Stimulated activated CD4-positive, alpha-beta T cell treated with anti-CD3 and anti-CD28 coated beads, Interleukin-4, amount 100 ng/mL, for 4 hours (primary cell): ENCODE data around the gene SPATA9.
"Not testable (repeated sequence)": the region's sequence is repeated elsewhere in the genome, so short reads cannot be mapped to it uniquely, and the experiment has no call there.

Source experiments
- DNase-seq, 2 experiments: peaks; one replicate each; pipeline ENCODE4 v3.0.0-alpha.2; 2020

The SPATA9 gene

DNA sequence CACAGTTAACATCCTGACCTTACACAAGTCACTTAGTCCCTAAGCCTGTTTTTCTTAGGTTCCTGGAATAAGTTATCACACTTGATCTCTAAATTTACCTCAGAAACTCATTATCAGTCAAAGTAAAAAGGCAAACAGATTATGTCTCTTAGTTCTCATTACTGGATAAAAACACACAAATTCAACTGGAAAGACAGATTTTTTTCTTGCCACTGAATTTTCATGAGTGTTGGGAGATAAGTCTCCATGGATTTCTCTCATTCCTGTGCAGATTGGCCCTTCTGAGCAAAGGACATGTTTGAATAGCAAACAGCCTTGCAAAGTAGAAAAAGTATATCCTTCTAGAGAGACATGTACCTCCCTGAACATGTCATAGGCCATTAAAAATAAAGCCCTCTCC is 10.2 kb downstream of the SPATA9 start:
- no peak for DNase-seq

DNA sequence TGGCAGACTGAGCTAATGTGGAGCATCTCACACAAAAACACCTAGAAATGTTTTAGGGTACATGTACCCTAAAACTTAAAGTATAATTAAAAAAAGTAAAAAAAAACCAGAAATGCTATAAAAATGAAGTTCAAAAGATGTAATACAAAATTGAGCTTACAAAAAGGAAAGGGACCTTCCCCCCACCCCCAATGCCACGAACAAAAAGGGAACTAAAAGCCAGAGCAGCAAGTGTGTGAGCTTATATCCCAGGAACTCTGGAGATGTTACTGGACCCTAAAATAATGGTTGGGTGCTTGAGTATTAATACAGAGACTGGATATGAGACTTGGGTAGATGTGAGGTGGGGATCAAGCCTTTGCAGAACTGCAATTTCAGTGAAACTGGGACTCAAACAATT is 11.0 kb downstream of the SPATA9 start:
- no peak for DNase-seq

DNA sequence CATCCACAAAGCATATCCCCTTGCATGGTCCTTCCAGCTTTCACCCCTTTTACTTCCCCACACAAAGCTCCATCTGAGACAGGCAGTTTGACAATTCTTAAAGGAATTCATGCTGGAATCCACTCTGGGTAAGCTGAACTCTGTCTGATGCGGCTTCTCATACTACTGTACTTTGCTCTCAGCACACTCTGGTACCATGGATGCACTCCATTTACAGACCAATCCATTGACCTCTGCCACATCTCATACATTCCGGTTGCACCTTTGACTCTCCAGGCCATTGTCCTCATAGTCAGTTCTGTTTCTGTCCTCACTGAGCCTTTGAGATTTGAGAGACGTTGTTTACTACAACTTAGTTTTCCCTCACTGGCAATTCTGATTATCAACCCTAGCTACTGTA is 12.2 kb downstream of the SPATA9 start:
- DNase-seq = no peak

DNA sequence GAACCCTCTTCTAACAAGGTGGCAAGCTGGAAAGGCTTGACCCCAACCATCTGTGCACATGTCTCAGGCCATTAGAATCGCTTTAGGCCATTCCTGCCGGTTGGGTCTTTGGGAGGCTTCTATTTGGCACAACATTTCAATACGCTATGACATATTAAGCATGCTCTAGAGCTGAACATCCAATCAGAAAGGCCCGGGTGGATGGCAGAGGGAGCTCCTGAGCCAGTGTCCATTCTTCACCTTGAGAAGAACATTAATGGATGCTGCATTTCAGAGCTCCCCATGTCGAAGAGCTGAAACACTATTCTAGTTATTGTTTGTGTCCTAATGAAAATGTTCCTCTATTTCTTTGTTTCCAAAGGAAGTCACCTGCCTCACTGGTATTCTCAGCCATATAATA is 12.8 kb downstream of the SPATA9 start:
- DNase-seq = no peak

DNA sequence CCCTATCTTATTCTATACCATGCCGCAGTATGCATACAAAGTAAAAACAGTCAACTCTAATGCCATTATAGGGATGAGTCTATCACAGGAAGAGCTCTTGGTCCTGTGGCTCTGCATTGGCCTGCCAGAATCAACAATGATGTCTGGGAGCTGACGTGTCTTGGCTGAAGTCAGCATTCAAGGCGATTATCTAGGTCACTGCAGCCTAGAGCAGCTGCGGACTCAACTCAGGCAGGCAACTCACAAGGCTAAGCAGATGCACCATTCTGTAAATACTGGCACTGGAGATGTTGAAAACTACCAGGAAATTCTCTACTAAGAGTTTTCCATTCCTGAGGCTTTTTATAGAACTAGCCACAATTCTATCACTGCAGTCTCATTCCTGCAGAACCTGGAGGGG is 13.3 kb downstream of the SPATA9 start:
- DNase-seq = no peak

DNA sequence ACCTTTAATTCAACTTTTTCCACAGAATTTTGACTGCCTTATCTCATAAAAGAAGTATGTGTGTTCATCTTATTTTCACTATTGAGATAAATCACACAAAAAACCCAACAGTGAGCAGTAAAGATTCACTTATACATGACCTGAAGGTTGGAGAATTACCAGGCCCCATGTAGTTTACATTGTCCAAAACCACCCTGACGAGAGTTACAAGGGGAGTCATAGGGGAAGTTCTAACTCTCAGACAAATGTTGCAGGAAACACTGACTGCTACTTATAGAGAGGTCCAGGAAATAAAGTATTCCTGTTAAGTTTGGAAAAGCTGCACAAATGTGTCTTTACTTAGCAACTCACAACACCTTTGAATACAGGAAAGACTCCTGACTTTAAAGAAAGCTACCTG is 14.1 kb downstream of the SPATA9 start:
- DNase-seq = no peak

DNA sequence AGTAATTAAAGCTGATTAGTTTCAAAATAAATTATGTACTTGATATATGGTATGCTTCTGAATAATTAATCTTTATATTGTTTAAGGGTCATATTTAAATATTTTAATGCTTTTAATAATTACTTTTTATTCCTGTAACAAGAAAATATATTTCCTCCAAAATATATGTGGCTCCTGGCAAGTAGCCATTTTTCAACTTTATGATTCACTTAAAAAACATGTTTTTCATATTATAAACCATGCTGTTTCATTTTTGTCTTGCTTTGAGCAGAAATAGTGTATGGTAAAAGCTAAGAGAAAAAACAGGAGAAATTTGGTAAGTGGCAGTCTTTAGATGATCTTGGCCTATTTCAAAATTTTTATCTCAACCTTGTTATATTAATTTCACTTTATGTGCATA is 14.6 kb downstream of the SPATA9 start:
- no peak for DNase-seq

DNA sequence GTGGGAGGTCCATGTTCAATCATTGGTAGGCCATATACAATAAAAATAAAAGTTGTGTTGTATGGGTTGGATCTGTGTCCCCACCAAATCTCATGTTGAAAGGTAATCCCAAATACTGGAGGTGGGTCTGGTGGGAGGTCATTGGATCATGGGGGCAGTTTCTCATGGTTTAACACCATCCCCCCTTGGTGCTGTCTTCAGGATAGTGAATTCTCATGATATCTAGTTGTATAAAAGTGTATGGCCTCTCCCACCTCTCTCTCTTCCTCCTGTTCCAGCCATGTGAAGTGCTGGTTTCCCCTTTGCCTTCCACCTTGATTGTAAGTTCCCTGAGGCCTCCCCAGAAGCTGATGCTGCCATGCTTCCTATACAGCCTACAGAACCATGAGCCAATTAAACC is 15.1 kb downstream of the SPATA9 start:
- no peak for DNase-seq

DNA sequence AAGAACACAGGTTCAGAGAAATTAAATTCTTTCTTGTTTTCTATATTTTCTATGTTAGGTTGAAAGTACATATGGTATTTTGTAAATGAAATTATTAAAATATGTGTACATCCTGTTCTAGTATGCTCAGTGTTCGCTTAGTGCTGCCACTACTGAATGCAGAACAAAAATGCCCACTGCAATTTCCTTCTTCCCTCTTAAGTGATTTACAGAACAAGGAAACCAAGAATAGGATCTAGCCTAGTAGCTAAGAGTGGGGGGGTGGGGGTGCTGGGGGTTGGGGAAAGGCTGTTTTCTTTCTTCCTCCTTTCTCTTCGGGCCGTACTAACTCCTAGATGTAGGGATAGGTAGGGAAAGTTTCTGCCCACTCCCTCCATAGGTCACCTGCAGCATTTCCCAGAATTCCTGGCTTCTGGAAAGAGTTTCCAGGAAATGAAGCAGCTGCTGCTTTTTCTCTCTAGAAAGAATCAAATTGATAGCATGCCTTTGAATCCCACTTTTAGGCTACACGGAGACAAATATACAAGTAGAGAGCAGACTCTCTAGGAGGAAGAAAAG is 15.7 kb downstream of the SPATA9 start:
- no peak for DNase-seq

DNA sequence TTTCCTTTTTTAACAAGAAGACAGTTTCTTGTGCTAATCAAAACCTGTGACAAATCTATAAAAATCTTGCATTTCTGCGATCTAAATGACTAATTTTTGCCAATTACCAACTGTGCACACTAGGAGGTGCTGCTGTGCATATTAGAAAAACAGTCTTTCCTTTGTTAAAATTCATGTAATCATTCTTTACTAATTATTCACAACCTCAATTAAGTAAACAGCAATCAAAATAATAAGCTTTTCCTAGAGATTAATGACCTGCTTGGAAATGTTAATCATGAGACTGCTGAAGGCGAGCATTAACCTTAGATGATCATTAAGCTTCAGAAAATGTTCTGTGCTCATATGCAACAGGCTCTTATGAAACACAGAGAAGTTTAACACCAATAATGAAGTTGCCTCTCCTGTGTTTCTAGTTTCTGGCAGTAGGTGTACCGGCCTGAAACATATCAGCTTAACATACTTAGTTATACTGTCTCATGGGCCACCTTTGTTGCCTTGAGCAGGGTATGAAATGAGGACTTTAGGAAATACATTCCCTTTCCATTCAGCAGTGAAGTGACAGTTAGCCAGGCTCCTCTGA is 18.5 kb downstream of the SPATA9 start:
- DNase-seq = peak in 1 of 2 experiments; percentile 4

DNA sequence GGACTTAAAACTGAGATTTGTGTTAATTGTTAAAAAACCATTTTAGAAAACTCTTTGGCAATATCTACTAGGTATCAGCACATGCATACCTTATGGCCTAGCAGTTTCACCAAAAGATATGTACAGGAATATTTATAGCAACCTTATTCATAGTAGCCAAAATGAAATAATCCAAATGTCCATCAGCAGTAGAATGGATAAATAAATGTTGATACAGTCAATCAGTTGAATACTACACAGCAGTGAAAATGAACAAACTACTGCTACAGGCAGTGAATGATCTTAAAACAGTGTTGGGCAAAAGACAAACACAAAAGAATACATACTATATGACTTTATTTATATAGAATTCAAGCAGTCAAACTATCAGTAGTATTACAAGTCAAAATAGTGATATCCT is 19.8 kb downstream of the SPATA9 start:
- DNase-seq = no peak

DNA sequence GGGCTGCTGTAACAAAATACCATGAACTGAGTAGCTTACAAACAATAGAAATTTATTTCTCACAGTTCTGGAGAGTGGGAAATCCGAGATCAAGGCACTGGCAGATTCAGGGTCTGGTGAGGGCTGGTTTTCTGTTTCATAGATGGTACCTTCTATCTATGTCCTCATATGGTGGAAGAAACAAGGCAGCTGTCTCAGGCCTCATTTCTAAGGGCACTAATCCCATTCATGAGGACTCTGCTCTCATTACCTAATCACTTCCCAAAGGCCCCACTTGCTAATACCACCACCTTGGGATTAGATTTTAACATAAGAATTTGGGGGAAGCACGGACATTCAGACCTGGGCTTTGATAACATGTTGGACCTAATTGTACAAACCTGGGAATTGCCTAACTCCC is 22.7 kb downstream of the SPATA9 start:
- DNase-seq = no peak

DNA sequence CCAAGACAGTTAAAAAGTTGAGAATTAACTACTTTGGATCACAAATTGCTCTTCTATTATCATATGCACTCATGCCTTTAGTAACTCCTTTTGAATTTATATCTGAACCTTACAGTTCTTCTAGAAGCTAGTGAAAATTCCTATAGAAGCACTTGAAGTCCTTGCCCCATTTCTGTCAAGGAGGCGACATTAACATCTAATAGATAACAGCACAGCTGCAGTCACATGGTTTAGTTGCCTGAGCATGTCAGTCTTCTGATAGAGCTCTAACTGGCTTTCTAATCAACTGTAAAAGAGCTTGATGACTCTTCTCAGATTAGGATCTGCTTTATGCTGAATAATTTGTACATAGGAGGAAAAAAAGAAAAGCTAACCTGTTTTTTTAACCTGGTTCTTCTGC is 27.2 kb downstream of the SPATA9 start:
- no peak for DNase-seq

DNA sequence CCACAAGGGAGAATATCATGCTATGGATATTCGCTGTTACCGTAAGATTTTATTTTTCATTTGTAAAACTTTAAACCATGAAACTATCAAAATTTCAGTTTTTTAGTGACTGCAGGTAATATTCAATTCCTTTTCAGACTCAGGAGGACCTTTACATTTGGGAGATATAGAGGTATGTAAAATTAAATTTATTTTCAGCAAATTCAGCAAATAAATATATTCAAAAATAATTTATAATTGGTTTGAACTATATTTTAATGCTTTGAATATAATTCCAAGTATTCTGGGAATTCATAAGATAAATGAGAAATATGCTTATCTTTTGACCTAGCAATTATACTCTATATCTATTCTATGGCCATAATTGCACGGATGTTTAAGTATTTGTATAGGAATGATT is 28.6 kb downstream of the SPATA9 start:
- DNase-seq = no peak

DNA sequence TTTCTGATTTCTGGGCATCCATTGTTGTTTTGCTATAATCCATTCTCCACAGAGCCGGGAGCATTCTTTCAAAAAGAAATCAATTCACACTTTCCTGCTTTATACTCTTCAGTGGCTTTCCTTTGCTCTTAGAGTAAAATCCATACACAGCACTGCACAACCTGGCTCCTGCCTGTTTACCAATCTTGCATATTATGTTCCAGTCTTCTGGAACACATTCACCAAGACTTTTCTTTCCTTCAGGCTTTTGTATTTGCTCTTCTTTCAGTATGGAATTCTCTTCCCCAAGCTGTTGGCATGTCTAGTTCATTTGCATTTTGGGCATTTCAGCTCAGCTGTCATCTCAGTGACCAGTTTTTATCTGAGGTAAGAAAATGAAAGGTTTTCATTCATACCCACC is 29.9 kb downstream of the SPATA9 start:
- DNase-seq = no peak

DNA sequence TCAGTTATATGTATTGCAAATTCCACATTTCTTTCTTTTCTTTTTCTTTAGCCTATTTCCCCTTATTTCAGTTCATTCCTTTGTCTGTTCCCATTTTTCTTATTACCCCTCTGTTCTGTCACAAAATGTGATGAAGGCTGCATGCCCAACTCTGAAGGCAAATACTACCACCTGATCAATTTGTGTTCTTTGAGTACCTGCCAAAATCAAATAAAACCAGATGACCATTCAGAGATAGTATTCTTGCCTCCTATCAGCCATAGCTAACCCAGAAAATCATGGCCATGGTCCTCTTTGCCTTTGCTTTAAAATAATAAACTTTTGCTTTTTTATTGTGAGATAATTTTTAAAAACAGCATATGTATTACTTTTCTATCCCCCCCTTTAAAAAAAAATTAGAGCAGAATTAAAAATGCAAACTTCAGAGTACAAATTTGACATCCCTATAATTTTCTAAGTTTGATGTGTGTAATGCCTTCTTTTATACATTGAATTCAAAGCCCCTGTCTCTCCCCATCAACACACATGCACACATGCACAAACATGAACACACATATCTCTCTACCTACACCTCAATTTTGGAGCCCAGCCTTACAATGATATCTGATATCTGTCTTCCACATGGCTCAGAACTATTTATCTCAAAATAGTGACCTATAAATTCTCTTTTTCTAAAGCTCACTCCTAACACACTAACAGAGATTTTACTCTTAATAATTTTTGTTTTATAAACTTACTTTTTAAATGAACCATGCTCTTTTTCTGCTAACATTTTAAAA is 32.8 kb downstream of the SPATA9 start:
- no peak for DNase-seq

DNA sequence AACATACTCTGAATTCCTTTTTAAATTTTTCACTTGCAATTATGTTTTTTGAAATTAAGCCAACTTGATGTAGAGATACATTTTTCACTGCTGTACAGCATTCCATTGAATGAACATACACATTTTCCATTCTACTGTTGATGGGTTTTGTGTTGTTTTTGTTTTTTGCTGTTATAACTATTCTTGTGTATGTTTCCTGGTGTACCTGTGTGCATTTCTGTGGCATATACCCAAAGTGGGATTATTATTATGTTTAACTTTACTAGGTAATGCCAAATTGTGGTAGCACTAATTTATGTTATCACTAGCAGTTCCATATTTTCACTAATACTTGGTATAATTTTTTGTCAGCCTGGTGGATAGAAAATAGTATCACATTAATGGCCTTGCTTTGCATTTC is 33.5 kb downstream of the SPATA9 start:
- DNase-seq = no peak

DNA sequence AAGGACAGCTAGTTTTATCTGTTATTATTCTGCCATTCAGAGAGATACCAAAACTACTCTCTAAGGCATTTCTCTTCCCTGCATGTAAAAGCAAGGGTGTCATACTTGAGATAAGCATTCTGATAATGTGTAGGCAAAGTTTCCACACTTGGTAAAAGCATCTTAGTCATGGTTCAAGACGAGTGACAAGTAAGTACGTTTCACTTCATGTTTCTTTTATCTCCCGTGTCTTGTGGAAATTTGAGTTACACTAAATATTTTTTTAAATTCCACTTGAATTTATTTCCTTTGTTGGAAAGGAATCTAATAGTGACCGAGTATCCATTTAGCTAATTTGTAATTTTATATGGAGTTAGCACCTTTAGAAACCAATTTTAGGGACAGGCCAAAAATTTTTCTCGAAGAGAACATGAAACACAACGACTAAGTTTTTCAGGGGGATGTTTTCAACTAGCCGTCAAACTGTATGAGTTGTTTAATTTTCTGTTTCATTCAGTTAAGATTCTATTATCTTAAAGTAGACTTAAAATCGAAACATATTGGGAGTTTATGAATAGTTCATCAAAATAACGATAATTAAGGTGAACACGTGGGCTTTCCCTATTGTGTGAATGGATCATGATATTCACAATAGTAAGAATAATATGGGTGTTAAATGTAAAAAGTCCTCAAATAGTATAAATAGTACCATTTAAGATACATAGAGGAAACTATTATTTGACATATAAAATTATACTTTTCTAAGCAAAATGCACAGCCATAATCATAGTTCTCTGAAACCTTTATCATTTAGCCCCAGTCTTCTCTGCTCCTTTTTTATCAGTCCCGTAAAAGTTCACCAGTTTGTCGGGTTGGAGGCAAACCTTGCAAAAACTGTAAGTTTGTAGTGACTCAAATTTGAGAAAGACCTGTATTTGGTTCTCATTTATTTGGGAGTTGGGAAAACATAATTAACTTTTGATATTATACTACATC is 34.6 kb downstream of the SPATA9 start:
- no peak for DNase-seq

DNA sequence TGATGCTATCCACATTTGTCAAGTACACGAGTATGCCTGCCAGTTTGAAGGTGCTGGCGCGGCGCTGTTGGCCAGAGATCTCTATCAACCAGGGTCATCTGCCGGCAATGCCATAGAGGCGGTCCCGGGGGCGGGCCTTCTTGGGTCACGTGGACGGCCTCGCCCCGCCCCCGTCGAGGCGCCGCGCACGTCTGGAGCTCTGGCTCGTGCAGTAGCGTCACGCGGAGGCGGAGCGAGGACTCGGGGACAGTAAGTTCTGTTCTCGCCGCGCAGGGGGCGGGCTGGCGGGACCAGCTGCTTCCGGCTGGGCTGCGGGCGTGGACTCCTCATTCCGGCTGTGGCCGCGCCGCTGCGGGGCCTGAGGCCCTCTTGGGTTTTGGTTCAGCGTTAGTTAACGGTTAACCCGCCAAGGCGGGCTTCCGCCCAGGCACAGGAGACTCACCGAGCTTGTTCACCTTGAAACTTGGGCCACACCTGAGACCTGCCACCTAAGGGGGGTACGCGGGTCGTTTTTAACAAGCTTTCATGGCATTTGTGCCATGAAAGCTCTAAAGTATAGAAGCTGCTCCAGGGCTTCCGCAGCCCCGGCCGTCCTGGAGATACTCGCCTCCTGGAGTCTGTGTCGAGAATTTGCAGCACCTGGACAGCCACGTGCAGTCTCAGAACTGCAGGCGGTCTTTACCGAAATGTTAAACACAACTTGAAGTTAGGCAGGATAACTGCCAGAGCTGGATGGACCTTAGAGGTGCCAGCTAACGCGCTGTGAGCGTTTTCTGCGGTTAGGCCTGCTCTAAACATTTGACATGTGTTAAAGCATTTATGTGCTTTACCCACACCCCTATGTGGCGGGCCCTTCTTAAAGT is 36.0 kb downstream of the SPATA9 start, which contains the start of gene RFESD:
TSS of gene RFESD (plus strand) at position 209 of the 863 bp plus-strand sequence. CDS start 5,495 bp downstream, outside the sequence.
- peak; percentile 92 to 94 for DNase-seq

DNA sequence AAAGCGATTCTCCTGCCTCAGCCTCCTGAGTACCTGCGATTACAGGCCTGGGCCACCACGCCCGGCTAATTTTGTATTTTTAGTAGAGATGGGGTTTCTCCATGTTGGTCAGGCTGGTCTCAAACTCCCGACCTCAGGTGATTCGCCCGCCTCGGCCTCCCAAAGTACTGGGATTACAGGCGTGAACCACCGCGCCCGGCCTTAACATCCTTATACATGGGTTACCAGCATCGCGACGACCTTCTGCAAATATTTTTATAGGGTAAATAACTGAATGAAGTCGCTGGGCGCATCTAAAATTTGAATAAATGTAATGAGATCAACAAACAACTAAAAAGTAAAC is 36.6 kb downstream of the SPATA9 start:
- not testable (repeated sequence) for DNase-seq

DNA sequence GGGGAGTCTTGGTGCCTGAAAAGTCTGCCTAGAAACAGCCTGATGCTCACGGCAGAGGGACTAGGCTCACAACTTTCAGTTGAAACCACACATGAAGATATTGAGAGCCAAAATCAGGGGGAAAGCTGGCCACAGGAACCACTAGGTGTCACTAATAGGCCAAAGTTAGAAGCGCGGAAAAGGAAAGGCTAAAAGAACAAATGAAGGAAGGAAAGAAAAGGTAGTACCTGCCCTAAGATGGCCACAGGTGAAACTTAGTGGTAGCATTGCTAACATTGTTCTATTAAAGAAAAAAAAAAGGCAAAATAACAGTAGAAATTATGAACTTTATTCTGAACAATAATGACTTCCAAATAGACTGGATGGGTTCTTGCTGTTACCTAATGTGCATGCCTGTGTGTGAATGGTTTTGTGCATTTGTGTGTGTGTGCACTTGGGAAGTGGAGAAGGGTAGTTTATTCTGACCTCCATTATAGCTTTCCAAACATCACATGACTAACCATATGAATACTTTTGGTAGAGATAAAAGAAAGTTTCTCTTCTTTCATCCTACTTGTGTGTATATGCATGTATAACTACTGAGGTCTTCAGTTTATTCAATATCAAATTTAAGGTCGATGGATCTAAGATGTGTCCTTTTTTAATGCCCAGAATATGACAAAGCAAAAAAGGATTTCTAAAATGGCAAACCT is 38.3 kb downstream of the SPATA9 start:
- peak; percentile 21 to 48 for DNase-seq

DNA sequence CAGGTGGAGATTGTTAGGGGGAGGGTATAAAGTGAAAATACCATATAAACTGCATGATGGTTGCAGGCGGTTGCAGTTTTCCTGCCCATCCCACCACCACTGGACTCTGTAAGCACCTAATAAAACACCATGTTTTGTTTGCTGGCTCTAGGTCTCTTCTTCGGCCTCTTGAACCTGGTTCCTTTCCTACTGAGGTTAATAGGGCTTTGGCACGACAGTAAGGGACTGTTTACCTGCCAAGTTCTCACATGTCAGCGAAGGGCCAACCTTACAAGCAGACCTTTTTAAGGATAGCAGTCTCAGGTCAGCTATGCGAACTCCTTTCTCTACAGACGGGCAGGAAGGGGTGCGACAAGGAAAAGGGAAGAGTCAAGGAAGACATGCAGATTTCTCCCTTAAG is 39.6 kb downstream of the SPATA9 start:
- no peak for DNase-seq
